HG02943 (cell line): ENCODE measurements around the gene LRP3.
"Not testable (repeated sequence)": the region's sequence is repeated elsewhere in the genome, so short reads cannot be mapped to it uniquely, and the experiment has no call there.

ENCODE experiments used
- ATAC-seq: cut with Tn5 transposase; IDR thresholded peaks from one replicate; pipeline ENCODE4 v1.9.1; 2021; ENCODE audit warnings: mild to moderate bottlenecking, low read depth, moderate library complexity; ENCODE audit not compliant: unreplicated experiment

LRP3 gene

GRCh38 chr19:33193865-33194362 is at the start of gene LRP3:
Gene LRP3, plus strand, starts transcription at chr19:33194330. Its CDS starts 456 bp downstream, at chr19:33194786.
- no peak for ATAC-seq

GRCh38 chr19:33146209-33146608 is 47.9 kb upstream of the LRP3 start:
- ATAC-seq: no peak

- ATAC-seq: no peak
Measured at GRCh38 chr19:33147538-33147937, 46.6 kb upstream of the LRP3 start.

- no peak for ATAC-seq
Measured at GRCh38 chr19:33150852-33151518, 43.1 kb upstream of the LRP3 start.

GRCh38 chr19:33152176-33152575 is 42.0 kb upstream of the LRP3 start:
- ATAC-seq: no peak

GRCh38 chr19:33152625-33153024 is 41.5 kb upstream of the LRP3 start:
- not testable (repeated sequence) for ATAC-seq

GRCh38 chr19:33154313-33154712 is 39.8 kb upstream of the LRP3 start:
- not testable (repeated sequence) for ATAC-seq

- ATAC-seq: no peak
Measured at GRCh38 chr19:33156334-33156733, 37.8 kb upstream of the LRP3 start.

GRCh38 chr19:33157906-33158305 is 36.2 kb upstream of the LRP3 start:
- ATAC-seq: no peak

GRCh38 chr19:33158365-33158764 is 35.8 kb upstream of the LRP3 start:
- no peak for ATAC-seq

GRCh38 chr19:33159149-33159548 is 35.0 kb upstream of the LRP3 start:
- ATAC-seq: no peak

- no peak for ATAC-seq
Measured at GRCh38 chr19:33159893-33160292, 34.2 kb upstream of the LRP3 start.

- no peak for ATAC-seq
Measured at GRCh38 chr19:33161201-33161600, 32.9 kb upstream of the LRP3 start.

- no peak for ATAC-seq
Measured at GRCh38 chr19:33163481-33163880, 30.6 kb upstream of the LRP3 start.

- not testable (repeated sequence) for ATAC-seq
Measured at GRCh38 chr19:33166037-33166436, 28.1 kb upstream of the LRP3 start.

- no peak for ATAC-seq
Measured at GRCh38 chr19:33167438-33167837, 26.7 kb upstream of the LRP3 start.

GRCh38 chr19:33168528-33168927 is 25.6 kb upstream of the LRP3 start:
- no peak for ATAC-seq

- ATAC-seq: no peak
Measured at GRCh38 chr19:33171222-33171795, 22.8 kb upstream of the LRP3 start.

- ATAC-seq: no peak
Measured at GRCh38 chr19:33171916-33172359, 22.2 kb upstream of the LRP3 start.

- no peak for ATAC-seq
Measured at GRCh38 chr19:33174186-33174585, 19.9 kb upstream of the LRP3 start.

- no peak for ATAC-seq
Measured at GRCh38 chr19:33175156-33175782, 18.9 kb upstream of the LRP3 start.
